GM19023 (cell line): ENCODE results near the gene LIN28A.

Experiments
- ATAC-seq: cut with Tn5 transposase; IDR thresholded peaks from one replicate; pipeline ENCODE4 v1.9.1; 2021; ENCODE audit warnings: mild to moderate bottlenecking, moderate library complexity; ENCODE audit not compliant: unreplicated experiment

LIN28A gene

GRCh38 chr1:26387447-26387846 is 23.2 kb upstream of the LIN28A start:
- ATAC-seq: no peak

DNA sequence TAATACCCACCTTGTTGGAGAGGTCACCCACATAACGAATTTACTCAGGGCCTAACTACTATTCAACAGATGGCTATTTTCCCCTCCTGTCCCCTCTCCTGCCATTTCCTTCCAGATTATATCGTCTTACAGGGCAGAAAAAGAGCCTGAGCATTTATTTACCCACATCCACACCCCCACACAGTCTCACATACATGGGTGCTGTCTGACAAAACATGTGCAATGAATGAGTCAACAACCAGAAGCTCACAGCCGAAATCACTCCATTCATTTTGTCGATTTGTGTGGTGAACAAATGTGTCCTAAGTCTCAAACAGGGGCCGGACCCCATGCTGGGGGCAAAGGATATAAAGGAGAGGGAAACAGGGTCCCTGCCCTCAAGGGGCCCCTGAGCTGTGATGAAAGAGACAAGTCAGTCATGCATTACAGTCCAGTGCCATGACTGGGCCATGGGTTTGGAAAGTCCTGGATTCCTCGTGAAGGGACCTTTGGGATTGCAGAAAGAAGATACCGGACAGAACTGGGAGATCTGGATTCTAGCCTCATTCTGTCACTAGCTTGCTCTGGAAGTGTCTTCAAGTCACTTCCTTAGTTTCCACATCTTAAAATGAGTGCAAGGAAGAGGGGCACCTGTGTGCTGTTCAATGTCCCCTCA is 21.7 kb upstream of the LIN28A start:
- no peak for ATAC-seq

DNA sequence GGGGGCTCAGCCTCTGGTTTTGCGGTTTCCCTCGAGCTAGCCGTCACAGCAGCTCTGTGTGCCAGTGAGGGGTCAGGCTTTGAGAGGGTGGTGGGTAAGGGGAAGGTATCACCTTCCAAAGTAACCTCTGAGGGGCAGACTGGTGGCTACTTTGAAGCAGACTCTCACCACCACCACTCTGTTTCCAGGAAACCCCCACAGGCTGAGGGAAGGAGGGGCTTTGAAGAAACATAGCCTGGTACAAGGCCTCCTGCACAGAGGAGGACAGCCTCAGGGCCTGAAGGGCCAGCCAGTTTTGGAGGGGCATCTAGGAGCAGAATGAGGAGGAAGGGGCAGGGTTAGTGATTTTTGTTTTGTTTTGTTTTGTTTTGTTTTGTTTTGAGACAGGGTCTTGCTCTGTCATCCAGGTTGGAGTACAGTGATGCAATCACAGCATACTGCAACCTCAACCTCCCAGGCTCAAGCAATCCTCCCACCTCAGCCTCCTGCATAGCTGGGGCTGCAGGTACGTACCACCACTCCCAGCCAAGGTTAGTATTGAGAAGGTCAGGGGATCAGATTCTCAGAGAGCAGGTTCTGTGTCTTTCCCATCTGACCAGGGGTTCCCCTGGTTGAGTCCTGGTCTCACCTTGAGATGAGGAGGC is 20.9 kb upstream of the LIN28A start:
- ATAC-seq: no peak

DNA sequence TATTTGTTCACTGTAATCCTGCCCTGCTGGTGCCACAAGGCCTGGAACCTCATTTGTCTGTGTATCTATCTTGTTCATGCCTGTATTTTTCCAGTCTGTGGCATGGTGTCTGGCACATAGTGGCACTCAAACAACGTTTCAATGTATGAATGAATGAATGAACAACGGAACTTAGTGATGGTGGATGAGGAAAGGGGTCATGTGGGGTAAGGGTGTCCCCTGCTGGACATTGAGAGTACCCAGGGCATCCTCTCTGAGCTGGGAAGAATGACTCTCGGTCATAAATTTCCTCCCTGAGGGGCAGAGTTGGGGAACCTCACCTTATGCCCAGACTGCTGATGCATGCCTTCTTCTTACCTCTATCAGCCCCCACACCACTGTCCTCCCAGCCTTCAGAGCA is 19.2 kb upstream of the LIN28A start:
- ATAC-seq: no peak

GRCh38 chr1:26395754-26396153 is 14.9 kb upstream of the LIN28A start:
- no peak for ATAC-seq

DNA sequence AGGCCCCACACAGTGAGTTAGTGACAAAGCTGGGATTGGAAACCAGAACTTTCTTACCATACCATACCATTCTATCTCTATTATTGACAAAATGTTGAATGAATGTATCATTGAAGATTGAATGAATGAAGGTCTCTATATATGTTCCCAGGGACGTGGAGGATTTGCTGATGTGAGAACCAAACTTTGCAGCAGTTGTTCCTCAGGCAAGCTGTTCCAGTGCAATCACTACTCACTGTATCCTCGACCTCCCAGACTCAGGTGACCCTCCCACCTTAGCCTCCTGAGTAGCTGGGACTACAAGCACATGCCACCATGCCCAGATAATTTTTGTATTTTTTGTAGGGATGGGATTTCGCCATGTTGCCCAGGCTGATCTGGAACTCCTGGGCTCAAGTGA is 11.6 kb upstream of the LIN28A start:
- no peak for ATAC-seq

DNA sequence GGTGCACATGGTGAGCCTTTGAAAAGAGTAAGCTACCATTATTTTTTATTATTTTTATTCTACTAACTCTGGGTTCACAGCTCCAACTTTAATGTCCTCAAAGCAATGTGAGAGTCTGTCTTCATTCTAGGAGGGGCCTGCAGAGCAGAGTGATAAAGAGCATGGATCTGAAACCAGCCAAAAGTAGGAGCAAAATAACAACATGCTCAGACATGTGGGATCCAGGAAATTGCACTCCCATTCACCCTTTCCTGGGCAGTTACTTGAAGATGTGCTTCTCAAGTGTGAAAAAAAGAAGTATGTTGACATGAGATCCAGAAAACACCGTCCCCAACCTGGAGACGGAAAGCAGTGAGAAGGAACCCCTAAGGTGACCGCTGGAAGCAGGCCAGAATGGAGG is 8.7 kb upstream of the LIN28A start:
- no peak for ATAC-seq

- ATAC-seq: no peak
These were observed 7.0 kb upstream of the LIN28A start for GRCh38 chr1:26403656-26404055.

- no peak for ATAC-seq
These were observed 6.0 kb upstream of the LIN28A start for GRCh38 chr1:26404641-26405040.

DNA sequence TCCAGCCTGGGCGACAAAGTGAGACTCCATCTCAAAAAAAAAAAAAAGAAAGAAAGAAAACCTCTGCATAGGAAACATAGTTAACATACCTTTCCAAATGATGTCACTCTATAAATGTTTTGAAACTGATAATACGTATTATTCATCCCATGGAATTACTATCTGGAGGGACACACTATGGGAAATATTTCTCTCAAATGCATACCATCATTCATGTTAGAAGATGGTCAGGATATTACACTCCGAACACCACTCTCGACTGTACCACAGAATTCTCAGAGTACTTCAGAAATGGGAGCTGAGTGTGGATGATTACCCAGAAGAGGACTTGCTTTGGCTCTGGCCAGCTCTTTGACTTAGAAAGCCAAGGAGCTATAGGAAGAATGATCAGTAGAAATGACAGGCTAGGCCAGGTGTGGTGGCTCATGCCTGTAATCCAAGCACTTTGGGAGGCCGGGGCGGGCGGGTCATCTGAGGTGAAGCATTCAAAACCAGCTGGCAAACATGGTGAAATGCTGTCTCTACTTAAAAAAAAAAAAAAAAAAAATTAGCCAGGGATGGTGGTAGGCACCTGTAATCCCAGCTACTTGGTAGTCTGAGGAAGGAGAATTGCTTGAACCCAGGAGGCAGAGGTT is 5.2 kb upstream of the LIN28A start:
- no peak for ATAC-seq

DNA sequence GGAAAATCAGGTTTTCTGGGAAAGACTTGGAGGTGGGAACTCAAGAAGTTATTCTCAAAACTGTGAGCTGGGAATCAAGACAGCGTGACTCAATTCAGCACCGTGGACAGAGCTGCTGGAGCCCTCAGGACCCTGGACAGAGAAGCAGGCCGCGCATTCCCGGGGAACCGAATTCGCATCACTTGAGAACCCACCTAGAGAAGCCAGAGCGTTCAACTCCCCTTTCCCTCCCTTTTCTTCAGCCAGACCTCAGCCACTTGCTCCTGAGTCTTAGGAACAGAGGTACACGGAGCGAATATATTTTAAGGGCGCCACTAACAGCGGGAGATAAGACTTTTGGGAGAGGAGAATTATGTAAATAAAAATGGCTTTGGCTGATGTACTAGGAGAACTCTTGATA is 2.0 kb upstream of the LIN28A start:
- no peak for ATAC-seq

- ATAC-seq: no peak
These were observed 1.3 kb upstream of the LIN28A start for GRCh38 chr1:26409191-26409807.

DNA sequence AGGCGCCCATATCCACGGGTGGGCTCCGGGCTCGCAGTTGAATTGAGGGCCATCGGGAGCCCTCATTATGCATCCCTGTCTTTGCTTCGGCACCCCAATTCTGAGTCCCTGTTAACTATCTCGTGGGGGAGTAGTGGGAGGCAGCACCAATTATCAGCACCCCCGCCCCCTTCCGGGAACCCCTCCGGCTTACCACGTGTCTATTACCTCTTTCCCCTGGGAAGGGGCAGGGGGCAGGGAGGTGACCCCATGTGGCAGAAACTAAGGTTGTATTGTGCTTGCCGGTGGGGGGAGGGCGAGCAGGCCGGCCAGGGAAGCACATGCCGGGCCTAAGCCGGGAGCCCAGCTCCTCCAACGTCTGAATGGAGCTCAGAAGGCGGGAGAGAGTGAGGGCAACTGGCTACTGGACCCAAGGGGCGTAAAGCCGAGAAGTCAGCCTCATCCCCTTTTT is 1.0 kb downstream of the LIN28A start:
- no peak for ATAC-seq

- ATAC-seq: no peak
These were observed 1.7 kb downstream of the LIN28A start for GRCh38 chr1:26412180-26412840.

- ATAC-seq: no peak
These were observed 2.4 kb downstream of the LIN28A start for GRCh38 chr1:26413031-26413430.

GRCh38 chr1:26417111-26417759 is 6.6 kb downstream of the LIN28A start:
- ATAC-seq: no peak

- no peak for ATAC-seq
These were observed 8.3 kb downstream of the LIN28A start for GRCh38 chr1:26418865-26419349.

DNA sequence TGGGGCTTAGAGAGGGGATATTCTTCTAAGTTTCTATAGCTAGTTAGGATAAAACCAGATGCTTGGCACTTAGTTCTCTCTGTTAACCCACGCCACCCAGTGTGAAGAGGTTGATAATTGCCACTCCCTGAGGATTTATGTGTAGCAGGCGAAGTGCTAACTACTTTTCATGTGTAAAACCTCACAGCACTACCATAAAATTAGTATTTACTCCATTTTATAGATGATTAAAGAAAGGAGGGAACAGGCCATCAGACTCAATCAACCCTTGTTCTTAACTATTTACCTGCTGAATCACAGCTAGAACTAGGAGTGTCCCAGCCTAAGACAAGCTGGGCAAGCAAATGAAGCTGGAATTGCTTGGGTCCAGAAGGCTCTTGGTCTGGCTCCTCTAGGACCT is 8.9 kb downstream of the LIN28A start:
- ATAC-seq: no peak

GRCh38 chr1:26429721-26430120 is 19.1 kb downstream of the LIN28A start:
- no peak for ATAC-seq

DNA sequence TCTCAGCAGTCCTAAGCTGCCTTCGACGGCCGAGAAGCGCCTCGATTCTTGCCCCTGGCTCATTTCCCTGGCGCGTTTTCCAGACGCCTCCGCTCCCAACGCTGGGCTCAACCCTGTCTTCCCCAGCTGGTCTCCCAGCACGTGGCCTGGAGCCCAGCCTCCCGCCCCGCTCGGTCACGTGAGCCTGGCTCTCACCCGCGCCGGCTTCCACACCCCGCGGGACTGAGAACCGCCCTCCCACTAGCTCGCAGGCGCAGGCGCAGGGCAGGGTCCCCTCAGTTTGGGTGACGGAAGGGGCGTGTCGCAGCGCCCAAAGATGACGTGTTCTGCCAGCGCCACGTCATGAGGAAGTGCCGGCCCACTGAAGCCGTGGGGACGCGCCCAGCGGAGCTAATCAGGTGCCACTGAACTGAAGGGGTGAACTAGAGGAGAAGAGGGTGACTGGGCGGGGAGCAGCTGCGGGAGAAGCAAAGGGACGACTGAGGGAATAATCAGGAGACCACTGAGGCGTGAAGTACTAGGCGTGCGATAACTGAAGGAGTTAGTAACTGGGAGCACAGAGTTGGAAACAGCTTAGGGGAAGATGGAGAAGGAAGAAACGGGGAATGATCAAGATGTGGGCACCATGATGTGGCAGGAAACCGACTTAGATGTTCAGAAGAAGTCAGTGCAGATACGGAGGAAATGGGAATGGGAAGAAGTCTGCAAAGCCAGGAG is 21.5 kb downstream of the LIN28A start, which contains the start of gene DHDDS:
Gene DHDDS (plus strand): TSS at position 343 of the 717 bp plus-strand sequence. CDS start 625 bp downstream, outside the sequence.
- peak; percentile 95 for ATAC-seq
